Measurements from ENCODE around the gene FKBP2.

The FKBP2 gene

DNA sequence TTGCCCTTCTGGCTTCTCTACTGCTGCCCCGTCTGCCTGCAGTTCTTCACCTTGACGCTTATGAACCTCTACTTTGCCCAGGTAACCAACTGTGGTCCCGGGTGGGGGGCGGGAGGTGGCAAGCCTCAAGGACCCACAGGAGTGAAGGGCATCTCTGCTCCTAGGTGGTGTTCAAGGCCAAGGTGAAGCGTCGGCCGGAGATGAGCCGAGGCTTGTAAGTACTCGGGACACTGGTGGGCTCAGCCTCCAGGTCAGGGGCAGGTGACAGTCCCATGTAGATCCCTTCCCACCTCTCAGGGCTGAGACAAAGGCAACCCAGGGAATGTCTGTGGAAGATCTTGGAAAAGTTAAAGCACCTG is 45.9 kb downstream of the FKBP2 start:
- no peak for DNase-seq

DNA sequence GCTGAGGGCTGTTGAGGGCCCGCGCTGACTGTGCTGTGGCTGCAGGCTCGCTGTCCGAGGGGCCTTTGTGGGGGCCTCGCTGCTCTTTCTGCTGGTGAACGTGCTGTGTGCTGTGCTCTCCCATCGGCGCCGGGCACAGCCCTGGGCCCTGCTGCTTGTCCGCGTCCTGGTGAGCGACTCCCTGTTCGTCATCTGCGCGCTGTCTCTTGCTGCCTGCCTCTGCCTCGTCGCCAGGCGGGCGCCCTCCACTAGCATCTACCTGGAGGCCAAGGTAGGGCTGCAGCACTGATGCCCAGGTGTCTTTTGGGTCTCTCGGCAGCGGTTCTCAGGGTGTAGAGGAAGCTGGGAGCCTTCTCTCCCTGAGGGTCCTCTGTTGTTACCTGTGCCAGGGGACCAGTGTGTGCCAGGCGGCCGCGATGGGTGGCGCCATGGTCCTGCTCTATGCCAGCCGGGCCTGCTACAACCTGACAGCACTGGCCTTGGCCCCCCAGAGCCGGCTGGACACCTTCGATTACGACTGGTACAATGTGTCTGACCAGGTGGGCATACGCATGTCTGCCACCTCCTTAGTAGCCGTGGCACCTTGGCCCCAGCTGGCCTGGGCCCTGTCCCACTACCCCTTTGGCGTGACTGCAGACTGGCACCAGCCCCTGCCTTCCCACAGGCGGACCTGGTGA is 46.9 kb downstream of the FKBP2 start:
- no peak for DNase-seq

DNA sequence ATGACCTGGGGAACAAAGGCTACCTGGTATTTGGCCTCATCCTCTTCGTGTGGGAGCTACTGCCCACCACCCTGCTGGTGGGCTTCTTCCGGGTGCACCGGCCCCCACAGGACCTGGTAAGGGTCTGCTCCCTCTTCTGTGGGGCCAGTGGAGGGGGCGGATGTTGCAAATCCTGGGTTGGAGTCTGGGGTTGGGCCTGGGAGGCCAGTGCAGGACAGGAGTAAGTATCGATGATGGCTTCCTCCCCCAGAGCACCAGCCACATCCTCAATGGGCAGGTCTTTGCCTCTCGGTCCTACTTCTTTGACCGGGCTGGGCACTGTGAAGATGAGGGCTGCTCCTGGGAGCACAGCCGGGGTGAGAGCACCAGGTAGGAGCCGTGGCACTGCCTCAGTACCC is 47.5 kb downstream of the FKBP2 start:
- DNase-seq, result no peak

DNA sequence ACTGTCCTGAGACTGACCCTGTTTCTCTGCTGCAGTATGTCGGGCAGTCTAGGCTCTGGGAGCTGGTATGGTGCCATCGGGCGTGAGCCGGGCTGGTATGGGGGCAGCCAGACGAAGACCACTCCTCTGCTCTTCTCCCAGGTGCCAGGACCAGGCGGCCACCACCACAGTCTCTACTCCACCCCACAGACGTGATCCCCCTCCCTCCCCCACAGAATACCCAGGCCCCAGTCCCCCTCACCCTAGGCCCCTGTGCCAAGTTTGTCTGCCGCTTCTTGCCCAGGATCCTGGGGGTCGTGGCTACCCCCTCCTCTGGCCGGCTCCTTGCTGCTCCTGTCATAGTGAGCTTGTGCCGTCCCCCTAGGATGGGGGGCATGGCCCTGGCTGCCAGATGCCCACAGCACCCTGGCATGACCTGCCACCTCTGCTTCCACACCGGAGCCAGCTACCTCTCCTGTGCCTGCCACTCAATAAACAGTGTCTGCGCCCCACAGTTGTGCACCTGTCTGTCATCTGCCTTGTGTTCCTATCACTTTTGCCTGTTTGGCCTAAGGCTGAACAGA is 48.2 kb downstream of the FKBP2 start:
- no peak for DNase-seq

DNA sequence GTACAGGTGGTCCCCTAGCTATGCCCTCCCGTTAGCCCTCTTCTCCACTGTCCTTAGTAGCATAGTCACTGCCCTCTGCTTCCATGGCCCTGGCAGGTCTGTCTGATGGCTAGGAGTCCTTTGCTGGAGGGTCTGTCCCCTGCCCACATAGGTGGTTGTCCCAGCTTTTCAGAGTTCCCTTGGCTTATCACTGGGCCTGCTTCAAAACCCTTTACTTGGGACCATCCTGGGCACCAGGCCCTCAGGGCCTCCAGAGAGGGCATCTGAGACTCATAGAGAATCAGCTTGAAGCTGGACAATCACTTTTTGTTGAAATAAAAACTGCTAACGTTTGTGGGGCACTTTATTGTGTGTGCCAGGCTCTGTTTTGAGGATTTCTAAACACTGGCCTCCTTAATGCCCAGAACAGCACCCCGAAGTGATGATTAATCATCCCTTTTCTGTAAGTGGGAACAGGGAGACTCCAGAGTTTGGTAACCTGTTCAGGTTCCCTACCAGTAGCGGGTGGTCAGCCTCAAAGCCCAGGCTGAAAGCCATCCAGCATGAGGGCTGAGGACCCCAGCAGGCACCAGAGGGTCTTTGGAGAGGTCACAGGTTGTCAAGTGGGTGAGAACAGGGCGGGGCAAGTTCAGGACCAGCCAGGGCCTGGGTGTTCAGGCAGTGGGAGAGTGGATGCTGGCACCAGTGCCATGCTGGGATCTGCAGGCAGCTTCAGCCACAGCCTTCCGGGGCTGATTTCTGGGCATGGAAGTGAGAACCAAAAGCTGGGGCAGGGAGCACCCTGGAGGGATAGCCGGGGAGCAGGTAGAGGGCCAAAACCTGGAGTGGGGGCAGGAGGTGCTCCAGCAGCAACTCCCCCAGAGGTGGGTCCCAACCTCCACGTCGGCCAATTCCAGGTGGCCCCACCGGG is 49.7 kb downstream of the FKBP2 start:
- DNase-seq, result no peak

DNA sequence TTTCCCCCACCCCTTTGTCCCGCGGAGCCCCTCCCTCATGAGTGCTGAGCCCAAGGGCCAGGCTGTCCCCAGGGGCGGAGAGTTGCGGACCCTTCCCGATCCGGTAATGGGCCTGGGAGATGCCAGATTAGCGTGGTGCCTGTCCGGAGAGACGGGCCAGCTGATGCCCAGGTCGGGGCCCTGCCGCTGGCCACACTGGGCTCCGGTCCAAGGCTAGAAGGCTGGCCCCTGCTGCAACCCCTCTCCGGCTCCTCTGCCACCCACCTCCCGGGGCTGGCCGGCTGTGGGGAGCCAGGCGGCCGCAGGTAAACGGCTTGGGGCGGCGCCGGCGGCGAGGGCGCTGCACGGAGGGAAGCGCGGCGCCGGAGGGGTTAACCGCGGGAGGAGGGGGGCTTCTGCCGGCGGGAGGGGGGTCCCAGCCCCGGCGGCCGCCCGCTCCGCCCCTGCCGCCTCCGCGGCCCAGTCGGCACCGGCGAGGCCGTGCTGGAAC is 50.4 kb downstream of the FKBP2 start, which contains the start of gene KCNK4:
Gene KCNK4 (plus strand): TSS at position 41 of the 490 bp plus-strand sequence. CDS start 1,717 bp downstream, outside the sequence.
- DNase-seq, result no peak

DNA sequence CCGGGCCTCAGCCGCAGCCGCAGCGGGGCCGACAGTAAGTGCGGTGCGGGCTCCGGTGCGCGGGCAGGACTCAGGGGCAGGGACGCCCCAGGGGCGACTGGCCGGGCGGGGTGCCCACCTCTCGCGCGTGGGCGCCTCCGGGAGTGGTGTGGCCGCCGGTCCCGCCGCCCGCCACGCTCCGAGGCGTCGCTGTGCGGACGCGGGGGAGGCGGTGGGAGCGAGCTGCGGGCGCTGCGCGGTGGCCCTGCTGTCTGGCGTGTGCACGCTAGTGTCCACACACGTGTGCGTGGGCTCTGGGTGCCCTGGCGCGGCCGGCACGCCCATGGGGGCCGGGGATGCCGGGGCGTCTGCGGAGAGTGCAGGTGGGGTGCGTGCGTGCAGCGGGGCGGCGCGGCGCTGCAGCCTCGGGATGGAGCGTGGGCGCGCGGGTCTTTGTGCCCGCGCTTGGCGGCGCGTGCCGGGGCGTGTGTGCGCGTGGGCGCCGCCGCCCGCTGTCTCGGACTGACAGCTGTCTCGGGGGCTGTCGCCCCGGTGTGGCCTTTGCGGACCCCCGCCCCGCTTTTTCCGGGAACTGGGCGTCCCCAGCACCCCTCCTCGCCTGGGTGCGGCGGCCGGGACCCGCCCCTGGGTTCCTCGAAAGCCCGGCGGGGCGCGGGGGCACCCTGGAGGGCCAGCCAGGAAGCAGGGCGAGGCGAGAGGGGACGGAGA is 51.0 kb downstream of the FKBP2 start:
- no peak for DNase-seq

DNA sequence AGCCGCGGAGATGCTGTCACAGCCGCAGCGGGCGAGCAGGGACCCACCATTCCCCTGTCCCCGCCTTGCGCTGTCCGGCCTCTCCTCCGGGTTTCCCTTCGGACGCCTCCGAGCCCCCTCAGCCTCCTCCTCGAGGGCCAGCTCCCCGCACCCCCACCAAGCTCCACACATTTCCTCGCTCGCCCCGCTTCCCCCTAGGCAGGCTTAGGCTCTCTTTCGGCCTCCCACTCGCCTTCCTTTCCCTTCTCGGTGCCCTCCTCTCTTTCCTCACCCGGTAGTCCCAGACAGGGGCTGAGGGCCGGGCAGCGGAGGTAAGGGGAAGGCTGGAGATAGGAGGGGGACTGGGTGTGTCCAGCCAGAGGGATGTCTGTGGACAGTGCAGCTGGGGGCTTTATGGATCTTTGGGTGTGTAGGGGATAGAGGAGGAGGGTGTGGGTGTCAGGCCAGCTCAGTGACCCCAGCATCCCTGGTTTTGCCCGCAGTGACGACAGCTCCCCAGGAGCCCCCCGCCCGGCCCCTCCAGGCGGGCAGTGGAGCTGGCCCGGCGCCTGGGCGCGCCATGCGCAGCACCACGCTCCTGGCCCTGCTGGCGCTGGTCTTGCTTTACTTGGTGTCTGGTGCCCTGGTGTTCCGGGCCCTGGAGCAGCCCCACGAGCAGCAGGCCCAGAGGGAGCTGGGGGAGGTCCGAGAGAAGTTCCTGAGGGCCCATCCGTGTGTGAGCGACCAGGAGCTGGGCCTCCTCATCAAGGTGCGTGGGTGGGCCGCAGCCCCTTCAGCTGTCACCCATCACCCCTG is 51.8 kb downstream of the FKBP2 start:
- DNase-seq, result no peak

Measured in NCI-H1417 treated with DMSO at 0.1 percent for 48 hours (cell line).